ENCODE measurements around the gene SSBP3.

The SSBP3 gene

GRCh38 chr1:54311506-54311905 is 94.7 kb downstream of the SSBP3 start:
- peak overlapping the region; percentile 76 to 84 for H3K18ac ChIP-seq (ENCODE audit: low read depth in 1 of 2, low read length in 2 of 2)
- 97% methylated on average over 7 of the region's 7 CpGs for WGBS

GRCh38 chr1:54310439-54311328 is 95.5 kb downstream of the SSBP3 start:
- WGBS: 64% methylated on average over 7 of the region's 12 CpGs
- no peak overlapping the region for H3K4me2 ChIP-seq (ENCODE audit: low read length, poor library complexity, severe bottlenecking)
- H4K8ac ChIP-seq (ENCODE audit: low read length): peak overlapping the region; percentile 49
- no peak overlapping the region for H3K14ac ChIP-seq (ENCODE audit: low read length in 2 of 2)
- peak; percentile 71 for DNase-seq
- no peak overlapping the region for H2AK5ac ChIP-seq (ENCODE audit: low read length, severe bottlenecking)
- peaks cover 0 to 5% of the 10 kb centered on the region in 2 experiments for H3K36me3 ChIP-seq (ENCODE audit: control insufficient read depth in 1 of 2, insufficient read depth in 2 of 2, low read depth in 1 of 2, low read length in 2 of 2)
- peak overlapping the region; percentile 51 for H2BK120ac ChIP-seq (ENCODE audit: low read depth, low read length)
- no peak overlapping the region for H2BK5ac ChIP-seq (ENCODE audit: low read depth, low read length, poor library complexity, severe bottlenecking)
- H3K9me3 ChIP-seq (ENCODE audit: control insufficient read depth, low read length): no peaks in the 10 kb centered on the region
- H3K4me3 ChIP-seq (ENCODE audit: insufficient read depth in 1 of 2, low read depth in 1 of 2, low read length in 2 of 2): no peak overlapping the region
- peak overlapping the region in 1 of 2 experiments; percentile 42 for H3K4ac ChIP-seq (ENCODE audit: low read depth in 1 of 2, low read length in 2 of 2)
- H3K4me1 ChIP-seq (ENCODE audit: control insufficient read depth, insufficient read depth, low read depth, low read length): peaks cover 10% of the 10 kb centered on the region
- no peak overlapping the region for H2AFZ ChIP-seq (ENCODE audit: low read depth, low read length)
- H2BK15ac ChIP-seq (ENCODE audit: low read depth, poor library complexity, severe bottlenecking): no peak overlapping the region
- H3K23ac ChIP-seq (ENCODE audit: low read length in 2 of 2): no peak overlapping the region
- peak overlapping the region; percentile 6 to 76 for H3K18ac ChIP-seq (ENCODE audit: low read depth in 1 of 2, low read length in 2 of 2)
- H2BK12ac ChIP-seq (ENCODE audit: low read length in 2 of 2): peak overlapping the region; percentile 49 to 93
- no peak overlapping the region for H4K91ac ChIP-seq (ENCODE audit: low read length)
- H3K27ac ChIP-seq (ENCODE audit: low read length, poor library complexity, severe bottlenecking): no peak overlapping the region
- H3K79me1 ChIP-seq (replicated peaks; ENCODE audit: low read length, poor library complexity, severe bottlenecking): peaks cover 50% of the 10 kb centered on the region
- H3K27me3 ChIP-seq (ENCODE audit: control insufficient read depth in 1 of 2, insufficient read depth in 1 of 2, low read length in 2 of 2): no peaks in the 10 kb centered on the region
- no peak overlapping the region for H3K9ac ChIP-seq (ENCODE audit: low read length)

More at GRCh38 chr1:54311506-54311905, 94.7 kb downstream of the SSBP3 start:
- Histone ChIP-seq H2AFZ (ENCODE audit: low read depth, low read length) (no peak overlapping the region), H3K4ac (ENCODE audit: low read depth in 1 of 2, low read length in 2 of 2) (peak overlapping the region in 1 of 2 experiments; percentile 42), H2BK120ac (ENCODE audit: low read depth, low read length) (peak overlapping the region; percentile 87), H3K4me3 (ENCODE audit: insufficient read depth in 1 of 2, low read depth in 1 of 2, low read length in 2 of 2) (no peak overlapping the region), H2BK12ac (ENCODE audit: low read length in 2 of 2) (peak overlapping the region; percentile 89 to 93), H3K27me3 (ENCODE audit: control insufficient read depth in 1 of 2, insufficient read depth in 1 of 2, low read length in 2 of 2) (no peaks in the 10 kb centered on the region), H3K9ac (ENCODE audit: low read length) (no peak overlapping the region), H3K4me2 (ENCODE audit: low read length, poor library complexity, severe bottlenecking) (no peak overlapping the region), H2AK5ac (ENCODE audit: low read length, severe bottlenecking) (no peak overlapping the region), H4K8ac (ENCODE audit: low read length) (peak overlapping the region; percentile 45), H3K27ac (ENCODE audit: low read length, poor library complexity, severe bottlenecking) (no peak overlapping the region), H3K36me3 (ENCODE audit: control insufficient read depth in 1 of 2, insufficient read depth in 2 of 2, low read depth in 1 of 2, low read length in 2 of 2) (peaks cover 0 to 5% of the 10 kb centered on the region in 2 experiments), H3K4me1 (ENCODE audit: control insufficient read depth, insufficient read depth, low read depth, low read length) (peaks cover 10% of the 10 kb centered on the region), H3K9me3 (ENCODE audit: control insufficient read depth, low read length) (no peaks in the 10 kb centered on the region), H2BK15ac (ENCODE audit: low read depth, poor library complexity, severe bottlenecking) (peak overlapping the region; percentile 80), H4K91ac (ENCODE audit: low read length) (peak overlapping the region; percentile 84), H2BK5ac (ENCODE audit: low read depth, low read length, poor library complexity, severe bottlenecking) (no peak overlapping the region), H3K79me1 (replicated peaks; ENCODE audit: low read length, poor library complexity, severe bottlenecking) (peaks cover 45% of the 10 kb centered on the region), H3K14ac (ENCODE audit: low read length in 2 of 2) (no peak overlapping the region), H3K23ac (ENCODE audit: low read length in 2 of 2) (no peak overlapping the region)
- DNase-seq: no peak

GRCh38 chr1:54309631-54310366 is 96.4 kb downstream of the SSBP3 start:
- no peak overlapping the region for H2AK5ac ChIP-seq (ENCODE audit: low read length, severe bottlenecking)
- no peak overlapping the region for H3K4me3 ChIP-seq (ENCODE audit: insufficient read depth in 1 of 2, low read depth in 1 of 2, low read length in 2 of 2)
- H4K91ac ChIP-seq (ENCODE audit: low read length): peak overlapping the region; percentile 27
- H2BK5ac ChIP-seq (ENCODE audit: low read depth, low read length, poor library complexity, severe bottlenecking): no peak overlapping the region
- H3K18ac ChIP-seq (ENCODE audit: low read depth in 1 of 2, low read length in 2 of 2): no peak overlapping the region
- H3K27me3 ChIP-seq (ENCODE audit: control insufficient read depth in 1 of 2, insufficient read depth in 1 of 2, low read length in 2 of 2): no peaks in the 10 kb centered on the region
- H2AFZ ChIP-seq (ENCODE audit: low read depth, low read length): no peak overlapping the region
- H2BK12ac ChIP-seq (ENCODE audit: low read length in 2 of 2): peak overlapping the region in 1 of 2 experiments; percentile 67
- H3K14ac ChIP-seq (ENCODE audit: low read length in 2 of 2): no peak overlapping the region
- H3K27ac ChIP-seq (ENCODE audit: low read length, poor library complexity, severe bottlenecking): no peak overlapping the region
- H3K4me2 ChIP-seq (ENCODE audit: low read length, poor library complexity, severe bottlenecking): no peak overlapping the region
- H3K9ac ChIP-seq (ENCODE audit: low read length): no peak overlapping the region
- no peak overlapping the region for H3K4ac ChIP-seq (ENCODE audit: low read depth in 1 of 2, low read length in 2 of 2)
- H3K23ac ChIP-seq (ENCODE audit: low read length in 2 of 2): no peak overlapping the region
- peaks cover 46% of the 10 kb centered on the region for H3K79me1 ChIP-seq (replicated peaks; ENCODE audit: low read length, poor library complexity, severe bottlenecking)
- H2BK15ac ChIP-seq (ENCODE audit: low read depth, poor library complexity, severe bottlenecking): no peak overlapping the region
- H4K8ac ChIP-seq (ENCODE audit: low read length): no peak overlapping the region
- H3K36me3 ChIP-seq (ENCODE audit: control insufficient read depth in 1 of 2, insufficient read depth in 2 of 2, low read depth in 1 of 2, low read length in 2 of 2): peaks cover 0 to 5% of the 10 kb centered on the region in 2 experiments
- no peak for DNase-seq
- 79% methylated on average over 17 of the region's 19 CpGs for WGBS
- no peaks in the 10 kb centered on the region for H3K9me3 ChIP-seq (ENCODE audit: control insufficient read depth, low read length)
- H3K4me1 ChIP-seq (ENCODE audit: control insufficient read depth, insufficient read depth, low read depth, low read length): peaks cover 10% of the 10 kb centered on the region
- no peak overlapping the region for H2BK120ac ChIP-seq (ENCODE audit: low read depth, low read length)

- DNase-seq: no peak
- Histone ChIP-seq H2BK120ac (ENCODE audit: low read depth, low read length) (no peak overlapping the region), H3K18ac (ENCODE audit: low read depth in 1 of 2, low read length in 2 of 2) (no peak overlapping the region), H3K9me3 (ENCODE audit: control insufficient read depth, low read length) (no peaks in the 10 kb centered on the region), H3K4me1 (ENCODE audit: control insufficient read depth, insufficient read depth, low read depth, low read length) (peaks cover 19% of the 10 kb centered on the region), H2AK5ac (ENCODE audit: low read length, severe bottlenecking) (no peak overlapping the region), H2BK15ac (ENCODE audit: low read depth, poor library complexity, severe bottlenecking) (no peak overlapping the region), H3K4me3 (ENCODE audit: insufficient read depth in 1 of 2, low read depth in 1 of 2, low read length in 2 of 2) (no peak overlapping the region), H3K23ac (ENCODE audit: low read length in 2 of 2) (no peak overlapping the region), H2AFZ (ENCODE audit: low read depth, low read length) (no peak overlapping the region), H2BK12ac (ENCODE audit: low read length in 2 of 2) (peak overlapping the region in 1 of 2 experiments; percentile 16), H3K9ac (ENCODE audit: low read length) (no peak overlapping the region), H4K91ac (ENCODE audit: low read length) (no peak overlapping the region), H3K14ac (ENCODE audit: low read length in 2 of 2) (no peak overlapping the region), H3K4ac (ENCODE audit: low read depth in 1 of 2, low read length in 2 of 2) (no peak overlapping the region), H2BK5ac (ENCODE audit: low read depth, low read length, poor library complexity, severe bottlenecking) (no peak overlapping the region), H3K79me1 (replicated peaks; ENCODE audit: low read length, poor library complexity, severe bottlenecking) (peaks cover 50% of the 10 kb centered on the region), H3K4me2 (ENCODE audit: low read length, poor library complexity, severe bottlenecking) (no peak overlapping the region), H3K36me3 (ENCODE audit: control insufficient read depth in 1 of 2, insufficient read depth in 2 of 2, low read depth in 1 of 2, low read length in 2 of 2) (peaks cover 0 to 9% of the 10 kb centered on the region in 2 experiments), H3K27ac (ENCODE audit: low read length, poor library complexity, severe bottlenecking) (no peak overlapping the region), H4K8ac (ENCODE audit: low read length) (no peak overlapping the region), H3K27me3 (ENCODE audit: control insufficient read depth in 1 of 2, insufficient read depth in 1 of 2, low read length in 2 of 2) (no peaks in the 10 kb centered on the region)
- 94% methylated on average over 3 of the region's 3 CpGs for WGBS
Measured at GRCh38 chr1:54307305-54307704, 98.9 kb downstream of the SSBP3 start.

All from mesenchymal stem cell (in vitro differentiated cells and primary cell).